Airway epithelial cell (primary cell): ENCODE results near the gene CDHR5. TPM values are rescaled to one million over a fixed set of nuclear protein-coding genes. Genes with fewer than 3 reads are reported as not detected.

Source experiments
- total RNA-seq: library from RNA; depleted of rRNA; stranded (reverse); fragments of >200 nt; gene quantifications from 2 replicates; pipeline ENCODE4 v1.2.3, GENCODE V29; 2015

The CDHR5 gene, protein sequence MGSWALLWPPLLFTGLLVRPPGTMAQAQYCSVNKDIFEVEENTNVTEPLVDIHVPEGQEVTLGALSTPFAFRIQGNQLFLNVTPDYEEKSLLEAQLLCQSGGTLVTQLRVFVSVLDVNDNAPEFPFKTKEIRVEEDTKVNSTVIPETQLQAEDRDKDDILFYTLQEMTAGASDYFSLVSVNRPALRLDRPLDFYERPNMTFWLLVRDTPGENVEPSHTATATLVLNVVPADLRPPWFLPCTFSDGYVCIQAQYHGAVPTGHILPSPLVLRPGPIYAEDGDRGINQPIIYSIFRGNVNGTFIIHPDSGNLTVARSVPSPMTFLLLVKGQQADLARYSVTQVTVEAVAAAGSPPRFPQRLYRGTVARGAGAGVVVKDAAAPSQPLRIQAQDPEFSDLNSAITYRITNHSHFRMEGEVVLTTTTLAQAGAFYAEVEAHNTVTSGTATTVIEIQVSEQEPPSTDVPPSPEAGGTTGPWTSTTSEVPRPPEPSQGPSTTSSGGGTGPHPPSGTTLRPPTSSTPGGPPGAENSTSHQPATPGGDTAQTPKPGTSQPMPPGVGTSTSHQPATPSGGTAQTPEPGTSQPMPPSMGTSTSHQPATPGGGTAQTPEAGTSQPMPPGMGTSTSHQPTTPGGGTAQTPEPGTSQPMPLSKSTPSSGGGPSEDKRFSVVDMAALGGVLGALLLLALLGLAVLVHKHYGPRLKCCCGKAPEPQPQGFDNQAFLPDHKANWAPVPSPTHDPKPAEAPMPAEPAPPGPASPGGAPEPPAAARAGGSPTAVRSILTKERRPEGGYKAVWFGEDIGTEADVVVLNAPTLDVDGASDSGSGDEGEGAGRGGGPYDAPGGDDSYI
- total RNA-seq = not detected in 2 replicates

DNA sequence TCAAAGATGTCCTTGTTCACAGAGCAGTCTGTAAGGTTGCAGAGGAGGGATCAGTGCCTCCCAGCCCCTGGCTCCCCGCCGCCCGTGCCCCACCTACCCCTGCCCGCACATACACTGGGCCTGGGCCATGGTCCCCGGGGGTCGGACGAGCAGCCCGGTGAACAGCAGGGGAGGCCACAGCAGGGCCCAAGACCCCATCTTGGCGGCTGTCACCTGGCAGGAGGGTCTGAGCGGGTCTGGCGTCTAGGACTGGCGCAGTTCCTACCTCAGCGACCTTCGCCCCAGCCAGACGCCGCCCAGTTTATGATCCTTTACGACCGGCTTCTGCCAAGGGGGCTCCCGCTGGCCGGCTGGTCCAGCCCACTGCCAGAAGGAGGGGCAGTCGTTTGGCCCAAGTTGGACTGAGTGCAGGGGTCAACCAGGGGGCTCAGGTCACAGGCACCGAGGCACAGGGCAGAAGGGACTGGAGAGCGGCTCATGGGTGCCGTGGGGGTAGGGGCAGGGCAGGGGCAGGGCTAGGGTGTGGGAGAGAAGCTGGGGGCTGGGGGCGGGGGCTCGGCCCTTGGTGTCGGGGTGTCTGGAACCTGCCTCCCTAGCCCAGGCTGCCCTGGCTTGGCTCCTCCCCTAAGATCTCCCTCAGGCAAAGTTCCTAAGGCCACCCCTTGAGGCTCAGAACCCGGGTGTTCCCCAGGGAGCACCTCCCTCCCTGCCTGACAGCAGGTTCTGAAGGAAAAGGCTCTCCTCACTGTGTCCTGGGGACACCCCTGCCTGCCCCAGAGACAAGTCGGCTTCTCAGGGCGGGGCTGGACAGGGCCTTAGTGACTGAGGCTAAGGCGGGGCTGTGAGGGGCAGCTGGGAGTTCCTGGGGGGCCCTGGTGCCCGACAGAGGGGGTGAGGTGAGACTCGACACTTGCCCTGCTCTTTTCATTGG lies at the start of gene CDHR5:
TSS of gene CDHR5 (minus strand) at position 251 of the 931 bp plus-strand sequence. CDS start at position 198, 53 bp downstream.

DNA sequence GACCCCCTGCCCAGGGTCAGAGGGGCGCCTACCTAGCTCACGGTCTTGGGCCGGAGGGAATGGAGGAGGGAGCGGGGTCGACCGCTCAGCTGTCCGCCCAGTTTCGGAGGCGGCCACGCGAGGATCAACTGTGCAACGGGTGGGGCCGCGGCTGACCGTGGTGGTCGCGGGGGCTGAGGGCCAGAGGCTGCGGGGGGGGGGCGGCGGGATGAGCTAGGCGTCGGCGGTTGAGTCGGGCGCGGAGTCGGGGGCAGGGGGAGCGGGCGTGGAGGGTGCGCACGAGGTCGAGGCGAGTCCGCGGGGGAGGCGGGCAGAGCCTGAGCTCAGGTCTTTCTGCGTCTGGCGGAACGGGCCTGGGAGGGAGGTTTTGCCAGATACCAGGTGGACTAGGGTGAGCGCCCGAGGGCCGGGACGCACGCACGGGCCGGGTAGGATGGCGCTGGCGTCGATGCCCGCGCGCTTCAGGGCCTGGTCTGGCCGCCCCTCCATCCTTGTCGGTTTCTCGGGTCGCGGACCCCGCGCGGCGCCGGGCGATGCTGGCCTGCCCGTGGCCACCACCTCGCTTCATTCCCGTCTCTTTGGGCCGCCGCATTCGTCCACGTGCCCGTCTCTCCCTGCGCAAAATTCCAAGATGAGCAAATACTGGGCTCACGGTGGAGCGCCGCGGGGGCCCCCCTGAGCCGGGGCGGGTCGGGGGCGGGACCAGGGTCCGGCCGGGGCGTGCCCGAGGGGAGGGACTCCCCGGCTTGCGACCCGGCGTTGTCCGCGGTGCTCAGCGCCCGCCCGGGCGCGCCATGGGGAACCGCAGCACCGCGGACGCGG lies 12.0 kb upstream of the CDHR5 start, which contains the start of gene DRD4:
TSS of gene DRD4 (plus strand) at position 759 of the 822 bp plus-strand sequence. CDS start at position 795, 36 bp downstream.

DNA sequence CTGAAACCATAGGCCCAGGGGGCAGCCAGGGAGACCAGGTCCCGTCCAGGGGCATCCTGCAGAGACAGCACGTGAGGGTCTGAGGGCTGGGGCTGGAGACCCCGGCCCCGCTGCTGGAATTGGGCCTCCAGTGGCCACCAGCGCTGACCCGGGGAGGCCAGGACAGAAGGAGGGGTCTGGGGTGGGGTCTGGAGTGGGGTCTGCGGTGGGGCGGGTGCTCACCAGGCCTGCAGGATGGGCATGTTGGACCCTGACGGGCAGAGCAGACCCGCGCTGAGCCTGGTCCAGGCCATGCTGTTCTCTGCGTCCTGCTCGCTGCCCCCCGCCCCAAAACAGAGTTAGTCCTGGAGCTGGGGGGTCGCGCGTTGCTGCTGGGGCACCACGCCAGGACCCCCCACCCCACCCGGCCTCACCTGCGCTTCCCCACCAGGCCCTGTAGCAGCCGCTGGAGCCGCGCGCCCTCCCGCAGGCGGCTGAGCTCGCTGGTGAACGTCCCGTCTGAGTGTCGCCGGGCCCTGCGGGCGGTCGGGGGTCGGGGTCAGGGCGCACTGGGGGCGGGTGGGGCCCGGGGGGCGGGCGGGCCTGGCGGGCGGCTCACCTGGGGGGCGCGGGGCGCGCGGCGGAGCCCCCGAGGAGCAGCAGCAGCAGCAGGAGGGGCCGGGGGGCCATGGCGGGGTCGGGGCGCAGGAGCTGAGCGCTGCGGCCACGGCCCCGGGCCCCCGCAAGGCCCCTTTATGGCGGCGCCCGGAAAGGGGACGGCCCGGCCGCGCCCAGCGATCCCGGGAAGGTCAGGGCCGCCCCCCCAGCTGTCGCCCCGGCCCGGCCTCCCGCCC lies 1.9 kb upstream of the CDHR5 start, which contains the start of gene SCT:
TSS of gene SCT (minus strand) at position 707 of the 833 bp plus-strand sequence. CDS start at position 669, 38 bp downstream.

DNA sequence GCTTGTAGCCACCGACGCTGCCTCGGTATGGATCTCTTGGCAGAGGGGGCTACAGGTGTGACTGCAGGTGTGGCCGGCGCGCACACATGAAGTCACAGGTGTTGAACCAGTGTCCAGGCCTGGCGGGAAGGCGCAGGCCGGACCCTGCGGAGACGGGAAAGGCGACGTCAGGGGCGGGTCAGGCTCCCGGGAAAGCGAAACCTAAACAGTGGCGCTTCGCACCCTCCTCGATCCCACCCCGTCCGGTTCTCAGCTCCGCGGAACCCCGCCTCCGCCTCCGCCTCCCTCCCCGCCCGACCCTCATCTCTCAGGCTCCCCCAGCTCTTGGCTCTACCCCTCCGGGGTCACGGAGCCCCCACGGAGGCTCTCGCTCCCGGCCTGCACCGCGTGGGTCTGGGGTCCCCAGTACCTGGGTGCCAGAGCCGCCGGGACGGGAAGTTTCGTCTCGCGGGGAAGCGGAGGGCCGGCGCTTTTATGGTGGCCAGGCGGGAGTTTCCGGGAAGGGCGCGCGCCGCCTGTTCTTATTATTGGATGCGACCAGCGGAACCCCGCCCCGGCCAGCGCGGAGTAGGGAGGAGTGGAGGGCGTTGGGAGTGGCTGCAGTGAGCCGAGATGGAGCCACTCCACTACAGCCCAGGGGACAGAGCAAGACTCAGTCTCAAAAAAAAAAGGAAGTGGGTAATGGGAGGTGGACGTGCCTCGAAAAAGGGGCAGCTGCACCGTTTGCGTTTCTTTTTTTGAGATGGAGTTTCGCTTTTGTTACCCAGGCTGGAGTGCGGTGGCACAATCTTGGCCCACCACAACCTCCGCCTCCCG lies 9.0 kb downstream of the CDHR5 start, which contains the start of gene IRF7:
TSS of gene IRF7 (minus strand) at position 447 of the 816 bp plus-strand sequence. CDS start 586 bp downstream, outside the sequence.

DNA sequence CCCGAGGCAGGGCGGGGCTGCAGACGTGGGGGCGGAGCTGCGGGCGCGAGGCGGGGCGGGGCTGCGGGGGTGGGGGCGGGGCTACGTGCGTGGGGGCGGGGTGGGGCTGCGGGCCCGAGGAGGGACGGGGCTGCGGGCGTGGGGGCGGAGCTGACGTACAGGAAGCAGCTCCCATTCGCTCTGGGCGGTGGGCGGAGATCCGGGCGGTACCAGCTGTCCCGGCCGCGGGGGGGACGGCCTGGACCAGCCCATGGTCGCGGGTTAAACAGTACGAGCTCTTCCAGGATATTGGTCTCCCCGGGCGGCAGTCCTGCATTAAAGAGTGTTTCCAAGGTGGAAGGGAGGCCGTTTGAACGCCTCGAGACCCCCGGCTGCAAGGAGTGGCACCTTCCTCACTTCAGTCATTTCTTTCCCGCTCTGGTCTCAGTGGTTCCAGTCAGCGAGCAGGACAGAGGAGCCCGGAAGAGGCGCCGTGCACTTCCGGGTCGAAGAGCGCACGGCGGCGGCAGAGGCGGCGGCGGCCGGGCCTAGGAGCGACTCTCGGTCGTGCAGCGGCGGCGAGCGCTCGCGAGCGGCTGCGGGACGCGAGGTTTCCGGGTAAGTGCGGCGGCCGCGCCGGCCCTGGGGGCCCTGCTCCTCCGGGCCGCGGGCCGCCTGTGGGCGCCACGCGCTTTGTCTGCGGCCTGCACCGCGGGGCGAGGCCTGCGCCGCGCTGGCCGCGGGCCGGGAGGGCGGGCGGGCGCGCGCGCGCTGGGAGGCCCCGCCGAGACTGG lies 48.6 kb downstream of the CDHR5 start, which contains the start of gene PHRF1:
TSS of gene PHRF1 (plus strand) at position 475 of the 773 bp plus-strand sequence. CDS start 5,043 bp downstream, outside the sequence.

Other genes with a start within 250 kb of the CDHR5 start
- 520 and 527 TPM in 2 replicates for gene PKP3, start 230.7 kb downstream of the CDHR5 start, total RNA-seq
- gene SIGIRR, start 210.0 kb downstream of the CDHR5 start, total RNA-seq = 11.2 and 15.7 TPM in 2 replicates
- gene ANO9, start 182.9 kb downstream of the CDHR5 start, total RNA-seq = 10.5 and 18.0 TPM in 2 replicates
- gene PTDSS2, start 174.7 kb downstream of the CDHR5 start, total RNA-seq = 61.4 and 62.0 TPM in 2 replicates
- gene RNH1, start 117.7 kb downstream of the CDHR5 start, total RNA-seq = 293 and 326 TPM in 2 replicates
- 123 and 134 TPM in 2 replicates for gene HRAS, start 89.4 kb downstream of the CDHR5 start, total RNA-seq
- 0.23 and 0.56 TPM in 2 replicates for gene LRRC56, start 87.4 kb downstream of the CDHR5 start, total RNA-seq
- gene LMNTD2, start 64.2 kb downstream of the CDHR5 start, total RNA-seq = 0.56 and 1.7 TPM in 2 replicates
- gene RASSF7, start 64.0 kb downstream of the CDHR5 start, total RNA-seq = 82.9 and 90.5 TPM in 2 replicates
- 26.3 and 30.6 TPM in 2 replicates for gene PHRF1, start 48.5 kb downstream of the CDHR5 start, total RNA-seq
- 6.9 and 12.0 TPM in 2 replicates for gene IRF7, start 9.0 kb downstream of the CDHR5 start, total RNA-seq
- not detected in 2 replicates for gene SCT, start 2.2 kb upstream of the CDHR5 start, total RNA-seq
- not detected in 2 replicates for gene DRD4, start 12.3 kb upstream of the CDHR5 start, total RNA-seq
- 24.2 and 27.1 TPM in 2 replicates for gene DEAF1, start 70.3 kb upstream of the CDHR5 start, total RNA-seq
- 18.9 and 28.6 TPM in 2 replicates for gene TMEM80, start 70.9 kb upstream of the CDHR5 start, total RNA-seq
- 117 and 146 TPM in 2 replicates for gene EPS8L2, start 81.3 kb upstream of the CDHR5 start, total RNA-seq
- gene TALDO1, start 122.5 kb upstream of the CDHR5 start, total RNA-seq = 301 and 355 TPM in 2 replicates
- 27.6 and 42.5 TPM in 2 replicates for gene GATD1, start 152.5 kb upstream of the CDHR5 start, total RNA-seq
- 0.07 TPM in 1 of 2 replicates, not detected in the other for gene CEND1, start 165.1 kb upstream of the CDHR5 start, total RNA-seq
- 19.5 and 22.4 TPM in 2 replicates for gene SLC25A22, start 173.3 kb upstream of the CDHR5 start, total RNA-seq
- gene PIDD1, start 180.3 kb upstream of the CDHR5 start, total RNA-seq = 13.4 and 16.1 TPM in 2 replicates
- gene RPLP2, start 185.0 kb upstream of the CDHR5 start, total RNA-seq = 650 and 899 TPM in 2 replicates
- 14.3 and 15.4 TPM in 2 replicates for gene PNPLA2, start 194.0 kb upstream of the CDHR5 start, total RNA-seq
- 2.4 and 3.0 TPM in 2 replicates for gene CRACR2B, start 203.0 kb upstream of the CDHR5 start, total RNA-seq
- gene CD151, start 208.0 kb upstream of the CDHR5 start, total RNA-seq = 323 and 365 TPM in 2 replicates
- gene POLR2L, start 217.6 kb upstream of the CDHR5 start, total RNA-seq = 149 and 226 TPM in 2 replicates
- gene TSPAN4, start 217.9 kb upstream of the CDHR5 start, total RNA-seq = 89.6 and 96.4 TPM in 2 replicates